HG02763 (cell line): Measurements from ENCODE around the gene ASTL.
"Not testable (repeated sequence)": the region's sequence is repeated elsewhere in the genome, so short reads cannot be mapped to it uniquely, and the experiment has no call there.

Source experiments
- ATAC-seq: cut with Tn5 transposase; IDR thresholded peaks from one replicate; pipeline ENCODE4 v1.9.1; 2021; ENCODE audit warnings: mild to moderate bottlenecking, moderate library complexity; ENCODE audit not compliant: unreplicated experiment

The ASTL gene

DNA sequence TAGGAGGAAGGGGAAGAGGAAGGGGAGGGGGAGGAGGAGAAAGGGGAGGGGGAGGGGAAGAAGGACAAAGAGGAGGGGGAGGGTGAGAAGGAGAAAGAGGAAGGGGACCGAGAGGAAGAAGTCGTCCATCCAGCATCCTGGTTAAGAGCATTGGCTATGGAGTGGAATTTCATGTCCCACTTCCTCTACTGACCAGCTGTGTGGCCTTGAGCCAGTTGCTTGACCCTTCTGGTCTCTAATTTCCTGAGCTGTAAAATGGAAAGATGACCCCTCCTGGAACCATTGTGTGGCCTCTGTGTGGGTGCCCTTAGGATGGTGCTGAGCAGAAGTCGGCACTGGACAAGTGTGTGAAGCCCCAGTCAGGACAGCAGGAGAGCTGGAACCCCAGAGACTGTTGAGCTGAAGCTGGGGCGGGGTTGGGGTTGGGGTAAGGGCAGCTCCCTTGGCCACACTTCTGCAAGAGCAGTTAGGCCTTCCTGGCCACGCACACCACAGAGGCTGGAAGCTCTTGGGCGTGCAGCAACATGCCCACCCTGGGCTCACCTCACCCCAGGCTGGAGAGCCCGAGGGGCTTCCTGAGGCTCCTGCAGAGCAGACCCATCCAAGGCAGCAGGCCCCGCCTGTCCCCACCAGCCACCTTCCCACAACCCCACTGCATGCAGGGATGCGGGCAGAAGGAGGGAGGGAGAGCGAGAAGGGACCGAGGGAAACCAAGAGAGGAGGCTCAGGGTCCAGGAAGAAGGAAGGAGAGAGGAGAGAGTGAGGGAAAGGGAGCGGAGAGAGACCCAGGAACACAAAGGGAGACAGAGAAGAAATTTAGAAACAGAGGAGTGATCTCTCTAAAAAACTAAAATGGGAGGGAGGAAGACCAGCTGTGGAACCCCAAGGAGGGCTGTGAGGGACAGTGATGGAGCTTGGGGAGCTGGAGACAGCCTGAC is 38.2 kb downstream of the ASTL start:
- no peak for ATAC-seq

DNA sequence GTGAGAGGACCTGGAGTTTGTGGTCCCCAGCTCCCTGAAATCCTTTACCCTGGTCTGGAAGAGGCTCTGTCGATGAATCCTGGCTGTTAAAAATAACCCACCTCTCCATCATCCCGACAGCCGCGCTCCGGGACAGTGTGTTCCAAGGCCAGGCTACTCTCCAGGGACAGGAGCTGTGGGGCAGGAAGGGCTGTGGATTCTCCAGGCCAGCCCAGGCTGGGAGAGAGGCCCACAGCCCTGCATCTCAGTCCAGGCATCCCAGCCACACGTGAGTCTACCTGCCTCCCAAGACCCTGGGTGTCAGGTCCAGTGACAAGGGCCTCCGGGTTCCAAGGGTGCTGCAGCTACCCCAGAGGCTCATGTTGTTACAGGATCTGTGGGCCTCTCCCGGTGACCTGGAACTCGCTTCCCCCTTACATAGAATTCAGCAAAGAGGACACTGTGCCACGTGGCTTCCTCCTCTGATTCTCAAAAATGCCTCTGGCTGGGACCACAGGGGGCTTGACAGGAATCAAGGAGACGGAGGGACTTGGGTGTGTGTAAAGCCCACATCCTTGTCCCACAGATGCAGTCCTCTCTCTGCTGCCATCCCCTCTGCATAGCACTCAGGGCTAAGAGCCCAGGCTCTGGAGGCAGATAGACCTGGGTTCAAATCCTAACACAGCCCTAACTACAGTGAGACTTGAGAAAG is 39.3 kb downstream of the ASTL start:
- ATAC-seq, result no peak

DNA sequence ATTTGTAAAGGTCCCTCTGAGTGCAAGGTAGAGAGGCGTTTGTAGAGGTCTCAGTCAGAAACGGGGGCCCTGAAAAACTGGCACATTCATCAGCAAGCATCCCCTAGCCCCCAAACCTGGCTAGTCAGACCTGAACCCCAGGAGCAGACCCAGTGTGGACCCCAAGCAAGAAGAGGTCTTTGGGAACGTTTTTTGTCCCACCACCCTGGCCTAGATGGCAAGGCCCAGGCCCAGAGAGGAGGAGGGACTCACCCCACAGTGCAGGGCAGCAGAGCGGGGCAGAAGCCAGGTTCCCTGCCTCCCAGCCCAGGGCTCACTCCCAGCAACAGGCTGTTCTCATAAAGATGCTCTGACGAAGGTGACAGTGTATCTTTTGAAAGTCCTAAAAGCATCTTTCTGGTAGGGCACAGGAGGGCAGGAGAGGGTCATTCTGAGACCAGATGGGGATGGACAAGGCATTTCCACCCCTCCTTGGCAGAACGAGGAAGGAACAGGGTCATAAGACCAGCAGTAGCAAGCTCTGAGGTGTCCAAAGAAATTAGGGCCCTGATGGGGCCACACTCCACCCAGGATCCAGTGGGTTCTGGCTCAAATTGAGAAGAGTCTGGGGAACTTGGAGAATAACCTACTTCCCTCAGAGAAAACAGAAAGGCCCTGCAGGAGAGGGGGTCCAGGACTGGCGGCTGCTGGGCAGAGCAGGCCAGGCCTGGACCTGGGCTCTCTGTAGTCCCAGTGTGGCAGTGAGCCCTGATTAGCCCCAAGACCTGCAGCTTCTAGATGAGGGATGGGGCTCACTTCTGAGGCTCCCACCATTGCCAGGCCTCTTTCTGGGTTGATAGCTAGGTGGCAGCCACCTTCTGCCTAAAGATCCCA is 40.1 kb downstream of the ASTL start:
- no peak for ATAC-seq

DNA sequence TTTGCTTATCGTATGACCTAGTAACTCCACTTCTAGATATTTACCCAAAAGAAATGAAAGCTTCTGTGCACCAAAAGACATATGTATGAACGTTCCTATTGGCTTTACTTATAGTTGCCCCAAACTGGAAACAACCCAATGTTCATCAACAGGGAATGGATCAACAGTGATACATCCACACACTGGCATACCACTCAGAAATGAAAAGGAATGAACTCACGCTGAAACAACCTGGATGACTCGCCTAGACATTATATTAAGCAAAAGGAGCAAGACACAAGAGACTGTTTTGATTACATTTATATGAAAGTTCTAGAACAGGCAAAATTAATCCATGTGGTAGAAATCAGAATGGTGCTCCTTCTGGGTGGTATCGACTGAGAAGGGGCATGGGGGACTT is 40.9 kb downstream of the ASTL start:
- no peak for ATAC-seq

DNA sequence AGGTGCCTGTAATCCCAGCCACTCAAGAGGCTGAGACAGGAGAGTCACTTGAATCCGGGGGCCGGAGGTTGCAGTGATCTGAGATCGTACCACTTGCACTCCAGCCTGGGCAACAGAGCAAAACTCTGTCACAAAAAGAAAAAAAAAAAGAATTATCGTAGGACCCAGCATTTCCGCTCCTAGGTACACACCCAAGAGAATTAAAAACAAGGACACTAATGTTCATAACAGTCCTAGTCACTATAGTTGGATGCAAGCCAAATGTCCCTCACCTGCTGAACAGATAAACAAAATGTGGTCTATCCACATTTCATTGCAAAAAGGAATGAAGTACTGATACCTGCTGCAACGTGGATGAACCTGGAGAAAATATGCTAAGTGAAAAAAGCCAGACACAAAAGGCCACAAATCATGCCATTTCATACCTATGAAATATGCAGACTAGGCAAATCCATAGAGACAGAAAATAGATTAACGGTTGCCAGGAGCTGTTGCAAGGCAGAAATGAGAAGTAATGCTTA is 43.1 kb downstream of the ASTL start:
- no peak for ATAC-seq

DNA sequence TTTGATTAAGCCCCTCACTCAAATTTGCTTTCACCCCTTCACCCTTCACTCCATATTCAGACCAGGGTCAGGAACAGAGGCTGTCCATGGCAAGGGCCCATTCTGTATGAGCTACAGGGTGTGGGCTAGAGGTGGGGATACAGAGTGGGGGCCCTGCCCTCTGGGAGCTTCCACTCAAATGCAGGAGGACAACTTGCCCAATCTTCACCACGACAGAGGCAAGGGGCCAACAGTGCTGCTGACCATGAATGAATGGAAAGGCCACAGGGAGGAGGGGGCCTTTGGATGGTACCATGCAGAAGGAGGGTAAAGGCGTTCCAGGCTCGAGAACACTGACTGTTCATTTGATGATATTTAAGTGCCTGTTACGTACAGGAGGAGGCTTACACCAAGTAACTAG is 44.8 kb downstream of the ASTL start:
- no peak for ATAC-seq

DNA sequence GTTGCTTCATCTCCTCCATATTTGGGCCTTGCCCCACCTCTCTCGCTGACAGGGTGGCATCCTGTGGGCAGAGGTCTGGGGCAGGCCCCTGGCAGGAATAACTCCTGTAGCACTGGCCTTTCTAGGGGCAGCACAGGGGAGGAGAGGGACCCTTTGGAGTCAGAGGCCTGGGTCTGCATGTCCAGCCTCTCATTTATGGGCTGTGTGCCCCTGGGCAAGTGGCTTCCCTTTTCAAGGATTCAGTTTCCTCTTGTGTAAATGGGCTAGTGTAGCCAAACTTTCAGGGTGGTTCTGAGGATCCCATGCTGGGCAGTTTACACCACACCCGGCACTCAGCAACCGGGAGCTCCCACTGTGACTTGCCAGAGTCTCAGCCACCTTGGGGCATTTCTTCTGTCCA is 45.4 kb downstream of the ASTL start:
- ATAC-seq, result no peak

GRCh38 chr2:96092573-96092877 is 45.8 kb downstream of the ASTL start:
- no peak for ATAC-seq

DNA sequence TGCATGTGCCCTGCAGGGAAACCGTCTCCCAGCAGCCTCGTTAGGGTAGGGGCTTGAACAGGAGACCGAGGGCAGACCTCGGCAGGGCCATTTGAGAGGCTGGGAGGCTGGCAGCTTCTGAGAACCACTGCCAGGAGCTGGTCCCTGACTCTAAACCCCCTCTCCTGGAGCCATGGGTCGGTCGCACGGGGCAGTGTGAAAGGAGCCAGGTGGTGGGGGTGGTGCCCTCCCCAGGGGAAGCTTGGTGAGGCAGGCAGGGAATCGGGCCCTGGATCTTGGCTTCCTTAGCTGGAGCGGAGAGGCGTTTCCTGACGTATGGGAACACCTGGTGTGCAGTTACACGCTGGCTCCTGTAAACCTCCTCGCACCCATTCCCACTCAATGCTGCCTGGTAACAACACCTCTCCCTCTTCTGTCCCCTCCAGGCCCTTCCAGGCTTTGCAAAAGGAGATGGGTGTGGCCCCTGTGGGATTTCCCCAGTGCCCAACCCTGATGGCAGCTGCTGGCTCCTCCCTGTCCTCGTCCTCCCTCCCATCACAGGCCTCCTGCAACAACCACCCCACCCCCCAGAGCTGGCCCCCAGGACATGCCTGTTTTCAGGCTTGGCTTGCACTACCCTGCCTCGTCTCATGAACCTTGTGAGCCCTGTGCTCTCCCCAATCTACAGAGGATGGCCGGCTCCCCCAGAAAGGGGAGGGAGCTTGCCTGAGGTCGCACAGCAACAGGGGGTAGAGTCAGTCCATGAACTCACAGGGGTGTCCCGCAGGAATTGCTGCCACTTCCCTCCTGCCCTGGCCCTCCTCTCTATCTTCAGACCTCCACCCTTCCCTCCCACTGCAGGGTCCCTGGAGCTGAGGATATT is 46.4 kb downstream of the ASTL start:
- ATAC-seq, result no peak

- no peak for ATAC-seq
Measured at GRCh38 chr2:96091141-96091710, 47.1 kb downstream of the ASTL start.

DNA sequence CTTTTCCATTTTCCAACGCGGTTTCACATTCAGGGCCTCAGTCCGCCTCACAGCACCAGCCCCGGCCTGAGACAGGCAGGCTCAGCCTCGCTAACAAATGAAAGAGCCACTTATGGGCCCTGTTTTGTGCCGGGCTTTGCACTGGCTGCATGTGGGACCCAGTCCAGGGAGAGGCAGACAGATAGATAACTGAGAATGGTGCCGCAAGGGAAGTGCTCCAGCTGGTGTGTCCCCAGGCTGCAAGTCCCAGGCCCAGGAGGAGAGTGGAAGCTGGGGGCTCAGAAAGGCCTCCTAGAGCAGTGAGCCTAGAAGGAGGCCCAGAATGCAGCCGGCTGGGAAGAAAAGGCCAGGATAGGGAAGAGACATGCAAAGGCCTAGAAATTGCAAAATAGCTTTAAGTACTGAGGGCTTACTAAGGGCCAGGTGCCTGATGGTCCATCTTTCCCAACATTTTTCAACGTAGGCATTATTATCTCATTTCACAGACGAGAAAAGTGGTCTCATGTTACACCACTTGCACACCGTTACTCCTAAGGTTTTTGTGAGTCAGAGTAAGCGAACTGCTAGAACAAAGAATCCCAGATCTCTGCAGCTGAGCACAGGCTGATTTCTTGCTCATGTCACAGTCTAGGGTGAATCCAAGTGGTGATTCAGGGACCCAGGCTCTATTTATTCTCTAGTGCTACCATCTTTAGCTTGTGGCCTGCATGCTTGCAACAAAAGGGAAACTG is 47.9 kb downstream of the ASTL start:
- no peak for ATAC-seq

GRCh38 chr2:96089356-96090195 is 48.7 kb downstream of the ASTL start:
- ATAC-seq, result no peak

- ATAC-seq, result no peak
Measured at GRCh38 chr2:96088340-96089335, 49.7 kb downstream of the ASTL start.

GRCh38 chr2:96087130-96087529 is 51.2 kb downstream of the ASTL start:
- ATAC-seq, result no peak

- ATAC-seq, result no peak
Measured at GRCh38 chr2:96085541-96086355, 52.6 kb downstream of the ASTL start.

GRCh38 chr2:96084858-96085518 is 53.3 kb downstream of the ASTL start:
- ATAC-seq, result not testable (repeated sequence)
